HG02938 (cell line): Measurements from ENCODE around the gene UBE2R2.

Experiments
- ATAC-seq: cut with Tn5 transposase; IDR thresholded peaks from one replicate; pipeline ENCODE4 v1.9.1; 2021; ENCODE audit warnings: mild to moderate bottlenecking, moderate library complexity; ENCODE audit not compliant: unreplicated experiment

The UBE2R2 gene

DNA sequence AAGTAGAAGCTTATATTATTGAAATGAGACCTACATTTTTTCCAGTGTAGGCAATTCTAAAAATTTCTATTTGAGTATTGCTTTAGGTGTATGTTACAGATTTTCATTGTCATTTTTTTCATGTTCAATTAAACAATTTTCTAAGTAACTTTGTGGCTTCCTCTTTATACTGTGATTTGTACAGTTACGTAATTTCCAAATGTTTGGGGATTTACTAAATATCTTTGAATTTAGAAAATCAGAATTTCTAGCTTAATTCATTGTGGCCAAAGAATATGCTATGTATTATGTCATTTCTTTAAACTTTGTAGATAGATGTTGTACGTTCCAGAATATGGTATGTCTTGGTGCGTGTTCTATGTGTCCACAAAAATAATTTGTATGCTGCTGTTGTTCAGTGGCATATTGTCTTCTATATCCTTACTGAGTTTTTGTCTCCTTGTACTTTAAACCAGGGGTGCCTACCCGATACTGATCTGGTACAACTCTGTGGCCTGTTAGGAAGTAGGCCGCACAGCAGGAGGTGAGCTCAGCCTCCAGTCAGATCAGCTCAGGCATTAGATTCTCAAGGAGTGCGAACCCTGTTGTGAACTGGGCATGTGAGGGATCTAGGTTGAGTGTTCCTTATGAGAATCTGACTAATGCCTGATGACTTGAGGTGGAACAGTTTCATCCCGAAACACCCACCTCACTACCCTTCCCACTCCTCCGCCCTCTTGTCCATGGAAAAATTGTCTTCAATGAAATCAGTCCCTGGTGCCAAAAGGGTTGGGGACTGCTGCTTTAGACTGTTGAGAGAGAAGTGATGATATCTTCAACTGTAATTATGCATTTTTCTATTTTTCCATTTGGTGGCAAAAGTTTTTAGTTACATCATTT lies 63.5 kb downstream of the UBE2R2 start:
- no peak for ATAC-seq

DNA sequence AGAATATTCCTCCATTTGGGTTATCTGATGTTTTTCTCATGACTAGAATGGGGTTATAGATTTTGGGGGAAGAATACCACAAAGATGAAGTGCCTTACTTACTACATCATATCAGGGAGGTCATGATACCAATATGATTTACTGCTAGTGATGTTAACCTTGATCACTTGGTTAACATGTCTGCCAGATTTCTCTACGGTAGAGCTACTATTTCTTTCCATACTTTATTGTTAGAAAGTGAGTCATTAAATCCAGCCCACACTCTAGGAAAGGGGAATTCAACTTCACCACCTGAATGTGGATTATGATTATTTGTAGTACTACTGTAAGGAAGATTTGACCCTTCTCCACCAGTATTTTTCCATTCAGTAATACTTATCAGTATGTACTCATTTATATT lies 64.7 kb downstream of the UBE2R2 start:
- ATAC-seq = no peak

DNA sequence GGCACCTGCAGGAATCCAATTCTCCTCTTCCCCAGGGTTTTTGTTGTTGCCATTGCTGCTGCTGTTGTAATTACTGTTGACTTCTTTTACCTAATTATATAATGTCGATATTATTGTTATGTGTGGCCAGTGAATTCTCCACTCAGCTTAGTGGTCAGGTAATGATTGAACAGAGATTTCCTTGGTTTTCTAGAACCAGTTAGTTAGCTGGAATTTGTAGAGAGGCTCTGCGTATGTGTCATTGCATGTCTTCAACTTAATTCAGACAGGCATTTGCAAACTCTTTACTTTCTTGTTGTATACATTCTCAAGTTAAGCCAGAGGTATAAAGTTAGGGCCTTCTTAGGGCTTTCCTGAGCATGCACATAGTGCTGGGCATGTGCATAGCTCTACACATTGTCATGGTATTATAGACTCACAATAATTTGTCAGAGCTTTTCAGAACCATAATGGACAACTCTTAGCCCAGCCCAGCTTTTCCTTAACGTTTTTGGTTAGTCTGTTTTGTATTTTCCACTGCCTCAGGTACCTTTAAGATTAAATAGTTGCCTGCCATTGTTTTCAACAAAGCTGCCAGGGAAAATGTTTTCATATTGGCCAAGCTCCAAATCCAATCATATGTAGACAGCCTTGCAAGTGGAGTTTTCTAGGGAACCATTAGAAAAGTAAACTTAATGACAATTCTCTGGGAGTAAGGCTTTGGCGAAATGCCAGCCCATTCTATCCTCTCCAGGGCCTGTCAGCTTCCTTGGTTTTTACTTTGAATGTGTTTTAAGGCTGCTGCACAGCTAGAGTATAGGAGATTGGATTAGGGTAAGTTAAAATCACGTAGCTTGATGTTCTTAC lies 68.1 kb downstream of the UBE2R2 start:
- no peak for ATAC-seq

DNA sequence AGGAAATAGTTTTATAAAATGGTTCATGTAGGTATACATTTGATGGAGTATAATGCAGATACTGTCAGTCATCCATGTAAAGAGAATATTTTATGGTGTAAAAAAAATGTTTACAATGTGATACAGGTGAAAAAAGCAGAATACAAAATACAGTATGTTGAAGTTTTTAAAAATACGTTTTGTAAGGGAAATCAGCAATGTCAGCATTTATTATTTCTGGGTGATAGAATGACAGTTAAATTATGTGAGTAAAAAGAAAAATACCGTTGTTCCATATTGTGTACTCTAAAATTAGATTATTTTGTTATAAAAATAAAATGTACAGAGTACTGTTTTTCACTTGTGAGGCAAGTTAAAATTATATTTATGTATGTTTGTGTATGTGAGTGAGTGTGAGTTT lies 69.0 kb downstream of the UBE2R2 start:
- no peak for ATAC-seq

DNA sequence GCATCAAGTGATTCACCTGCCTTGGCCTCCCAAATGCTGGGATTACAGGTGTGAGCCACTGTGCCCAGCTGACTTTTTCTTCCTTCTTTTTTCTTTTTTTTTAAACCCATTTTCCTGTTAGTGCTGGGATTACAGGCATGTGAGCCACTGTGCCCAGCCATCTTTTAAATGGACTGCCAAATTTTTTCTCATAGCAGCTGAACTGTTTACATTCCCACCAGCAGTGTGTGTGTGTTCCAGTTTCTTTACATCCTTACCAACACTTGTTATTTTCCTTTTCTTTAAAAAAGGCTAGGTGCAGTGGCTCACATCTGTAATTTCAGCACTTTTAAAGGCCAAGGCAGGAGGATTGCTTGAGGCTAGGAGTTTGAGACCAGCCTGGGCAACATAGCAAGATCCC lies 76.9 kb downstream of the UBE2R2 start:
- no peak for ATAC-seq

DNA sequence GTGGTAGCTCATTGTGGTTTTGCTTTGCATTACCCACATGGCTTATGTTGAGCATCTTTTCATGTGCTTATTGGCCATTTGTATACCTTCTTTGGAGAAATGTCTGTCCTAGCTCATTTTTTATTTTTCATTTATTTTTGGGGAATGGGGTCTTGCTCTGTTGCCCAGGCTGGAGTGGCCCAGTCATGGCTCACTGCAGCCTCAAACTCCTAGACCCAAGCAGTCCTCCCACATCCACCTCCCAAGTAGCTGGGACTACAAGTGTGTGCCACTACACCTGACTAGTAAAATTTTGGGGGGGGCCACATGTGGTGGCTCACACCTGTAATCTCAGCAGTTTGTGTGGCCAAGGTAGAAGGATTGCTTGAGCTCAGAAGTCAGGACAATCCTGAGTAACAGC lies 77.4 kb downstream of the UBE2R2 start:
- no peak for ATAC-seq

DNA sequence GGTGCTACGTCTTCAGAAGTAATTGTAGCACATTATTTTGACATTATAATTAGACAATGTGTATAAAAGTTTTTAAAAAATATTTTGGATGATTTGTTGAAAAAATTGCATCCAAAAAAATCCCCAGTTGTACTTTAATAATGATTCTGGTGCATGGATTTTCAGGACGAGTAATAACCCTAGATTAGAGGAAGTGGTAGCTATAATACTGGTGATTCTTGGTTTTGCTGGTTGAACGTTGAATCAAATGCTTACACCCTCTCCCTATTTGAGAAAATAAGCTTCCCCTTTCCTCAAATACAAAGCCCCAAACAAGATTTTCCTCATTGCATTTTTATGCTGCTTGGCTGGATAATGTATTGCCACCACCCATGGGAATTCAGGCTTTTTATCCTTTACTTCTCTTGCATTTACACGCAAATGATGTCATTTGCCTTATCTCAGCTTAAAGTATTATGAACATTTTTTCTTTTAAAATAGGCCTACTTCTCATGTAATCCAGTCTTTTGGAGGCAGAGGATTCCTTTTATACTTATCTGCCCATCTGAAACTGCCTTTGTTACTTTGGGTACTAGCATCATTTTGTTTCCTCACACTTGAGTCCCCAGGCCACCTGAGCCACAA lies 86.3 kb downstream of the UBE2R2 start:
- ATAC-seq = no peak

DNA sequence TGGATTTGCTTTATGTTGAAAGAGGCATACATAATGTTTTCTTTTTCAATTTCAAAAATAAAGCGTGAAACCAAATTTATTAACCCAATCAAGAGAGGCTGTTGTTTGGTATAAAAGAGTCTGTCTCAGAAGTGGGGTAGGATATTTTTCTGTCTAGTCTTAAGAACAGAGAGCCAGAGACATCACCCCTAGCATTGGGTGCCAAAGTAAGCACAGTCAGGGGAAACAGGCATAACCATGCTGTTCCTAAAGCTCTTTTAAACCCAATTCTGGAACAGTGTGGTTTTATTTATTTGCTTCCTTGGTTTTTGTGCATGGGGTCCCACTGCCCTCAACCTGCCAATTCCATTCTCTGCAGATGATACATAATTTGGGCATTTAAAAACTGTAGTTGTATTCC lies 88.2 kb downstream of the UBE2R2 start:
- ATAC-seq = no peak

DNA sequence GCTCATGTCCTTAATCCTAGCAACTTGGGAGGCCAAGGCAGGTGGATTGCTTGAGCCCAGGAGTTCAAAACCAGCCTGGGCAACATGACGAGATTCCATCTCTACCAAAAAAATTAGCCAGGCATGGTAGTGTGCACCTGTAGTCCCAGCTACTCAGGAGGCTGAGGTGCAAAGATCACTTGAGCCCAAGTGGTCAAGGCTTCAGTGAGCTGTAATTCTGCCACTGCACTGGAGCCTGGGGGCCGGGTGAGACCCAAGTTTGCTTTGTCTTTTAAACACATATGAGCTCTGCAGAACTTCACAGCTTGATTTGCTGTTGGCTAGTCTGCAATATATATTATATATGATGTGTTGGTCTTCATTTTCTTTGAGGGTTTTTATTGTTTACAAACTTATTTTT lies 89.8 kb downstream of the UBE2R2 start:
- no peak for ATAC-seq

DNA sequence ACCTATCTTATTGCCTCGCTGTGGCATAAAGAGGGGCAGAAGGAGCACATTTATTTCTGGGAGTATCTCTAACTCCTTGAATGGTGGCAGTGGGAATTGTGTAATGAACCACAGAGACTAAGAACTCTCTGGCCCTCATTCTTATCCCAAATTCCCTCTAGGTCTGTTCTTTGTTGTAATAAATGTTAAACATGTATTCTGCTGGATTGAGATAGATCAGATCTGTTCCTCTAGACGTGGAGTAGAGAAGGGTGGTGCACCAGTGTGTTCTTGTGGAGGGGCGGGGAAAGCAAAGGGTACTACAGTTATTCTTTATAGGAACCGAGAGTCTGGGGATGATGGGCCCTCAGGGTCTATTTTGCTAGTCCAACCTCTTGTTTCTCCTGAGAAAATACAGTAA lies 90.4 kb downstream of the UBE2R2 start:
- no peak for ATAC-seq

DNA sequence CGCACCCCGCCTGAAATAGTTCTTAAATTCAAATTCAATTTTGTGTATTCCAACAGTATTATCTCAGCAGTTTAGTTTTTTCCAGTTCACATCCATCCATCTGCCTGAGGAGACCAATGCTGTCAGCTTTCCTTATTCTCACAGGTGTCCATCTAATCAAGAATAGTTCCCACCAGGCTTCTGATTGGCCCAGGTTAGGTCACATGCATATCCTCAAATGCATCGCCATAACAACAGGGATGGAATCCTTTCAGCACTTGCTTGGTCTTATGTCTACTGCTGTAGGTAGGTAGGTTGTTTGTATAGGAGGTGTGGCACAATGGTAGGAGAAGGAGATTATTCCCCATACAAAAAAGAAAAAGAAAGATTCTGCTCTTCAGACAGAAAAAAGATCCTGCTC lies 91.2 kb downstream of the UBE2R2 start:
- no peak for ATAC-seq

DNA sequence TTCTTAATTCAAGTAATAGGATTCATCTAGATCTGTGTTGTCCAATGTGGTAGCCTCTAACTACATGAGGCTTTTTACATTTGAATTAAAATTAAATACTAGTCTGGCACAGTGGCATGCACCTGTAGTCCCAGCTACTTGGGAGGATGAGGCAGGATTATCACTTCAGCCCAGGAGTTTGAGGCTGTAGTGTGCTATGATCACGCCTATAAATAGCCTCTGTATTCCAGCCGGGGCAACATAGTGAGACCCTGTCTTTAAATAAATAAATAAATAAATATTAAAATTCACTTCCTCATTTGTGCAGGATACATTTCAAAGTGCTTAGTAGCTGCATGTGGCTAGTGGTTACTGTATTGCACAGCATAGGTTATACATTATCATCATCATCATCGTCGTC lies 91.8 kb downstream of the UBE2R2 start:
- ATAC-seq = no peak

DNA sequence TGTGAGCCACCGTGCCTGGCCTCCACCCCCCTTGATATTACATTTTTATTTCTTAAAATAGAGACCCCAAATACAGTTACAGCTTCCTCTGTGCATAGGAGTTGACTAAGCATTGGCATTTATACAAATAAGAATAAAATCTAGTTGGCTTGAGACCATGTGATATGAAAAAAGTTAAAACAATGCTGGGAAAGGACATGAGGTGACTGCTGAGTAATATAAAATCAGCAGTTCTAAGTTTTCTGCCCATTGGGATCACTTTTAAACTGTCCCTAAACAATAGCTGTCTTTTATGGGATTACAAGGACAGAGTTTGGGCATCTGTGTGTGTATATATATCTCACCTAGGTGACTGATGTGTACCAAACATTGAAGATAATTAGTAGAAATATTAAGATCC lies 96.6 kb downstream of the UBE2R2 start:
- ATAC-seq = no peak

DNA sequence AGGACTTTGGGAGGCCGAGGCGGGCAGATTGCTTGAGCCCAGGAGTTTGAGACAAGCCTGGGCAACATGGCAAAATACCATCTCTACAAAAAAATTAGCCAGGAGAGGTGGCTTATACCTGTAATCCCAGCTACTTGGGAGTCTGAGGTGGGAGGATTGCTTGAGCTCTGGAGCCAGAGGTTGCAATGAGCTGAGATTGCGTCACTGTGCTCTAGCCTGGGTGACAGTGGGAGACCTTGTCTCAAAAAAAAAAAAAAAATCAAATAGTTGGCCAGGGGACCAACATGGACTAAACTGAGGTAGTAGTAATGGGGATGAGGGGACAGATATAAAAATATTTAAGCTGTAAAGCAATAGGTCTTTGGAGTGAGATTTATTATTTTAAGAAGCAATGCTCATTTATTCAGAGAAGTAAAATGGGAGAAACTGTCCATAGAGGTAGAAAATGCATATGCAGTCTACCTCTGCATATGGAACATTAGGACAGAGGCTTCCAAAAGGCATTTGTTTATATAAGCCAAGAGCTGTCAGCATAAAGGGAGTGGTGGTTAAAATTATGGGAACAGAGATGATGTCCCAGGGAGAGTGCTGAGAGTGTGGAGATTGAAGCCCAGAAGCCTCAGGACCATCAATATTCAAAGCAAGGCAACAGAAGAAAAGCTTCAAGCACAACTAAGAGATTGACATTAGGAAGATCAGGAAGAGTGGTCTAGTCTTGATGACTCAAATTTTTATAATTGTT lies 98.1 kb downstream of the UBE2R2 start:
- no peak for ATAC-seq

DNA sequence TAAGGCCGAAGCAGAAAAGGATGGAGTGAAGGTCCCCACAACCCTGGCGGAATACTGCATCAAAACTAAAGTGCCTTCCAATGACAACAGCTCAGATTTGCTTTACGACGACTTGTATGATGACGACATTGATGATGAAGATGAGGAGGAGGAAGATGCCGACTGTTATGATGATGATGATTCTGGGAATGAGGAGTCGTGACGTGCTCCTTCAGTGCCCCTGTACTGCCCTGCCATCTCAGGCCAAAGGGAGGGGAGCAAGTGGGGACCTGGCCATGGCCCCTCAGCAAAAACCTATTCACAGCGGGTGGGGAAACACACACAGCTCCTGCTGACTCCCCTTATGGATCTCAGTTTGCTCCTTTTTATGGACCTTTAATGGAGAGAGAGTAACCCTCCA lies 100.1 kb downstream of the UBE2R2 start:
- no peak for ATAC-seq

DNA sequence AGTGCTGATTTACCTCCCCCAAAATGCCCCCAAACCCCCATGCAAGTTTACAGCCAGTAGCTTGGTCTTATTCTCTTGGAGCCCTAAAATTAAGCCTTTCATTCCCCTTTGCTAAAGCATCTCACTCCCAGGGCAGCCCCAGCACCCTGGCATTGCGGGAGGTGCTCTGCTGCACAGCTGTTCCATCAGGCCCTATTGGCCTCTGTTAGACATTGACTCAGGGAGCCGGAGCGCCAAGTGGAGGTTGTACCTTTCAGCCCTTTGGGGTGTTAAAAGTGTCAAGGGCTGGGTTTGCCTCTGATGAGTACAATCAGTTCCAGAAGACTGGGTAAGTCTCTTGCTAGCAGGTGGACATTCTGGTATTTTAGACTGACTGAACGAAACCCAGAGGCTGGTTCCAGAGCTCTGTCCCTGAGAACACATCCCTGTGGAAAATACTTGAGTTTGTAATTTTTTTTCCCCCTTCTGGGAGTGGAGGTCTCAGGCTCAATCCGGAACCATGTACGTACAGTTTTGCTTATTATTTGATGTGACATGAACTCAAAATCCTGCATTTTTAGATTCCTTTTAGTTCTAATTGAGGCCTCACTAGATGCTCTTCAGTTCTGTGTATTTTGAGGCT lies 102.4 kb downstream of the UBE2R2 start:
- ATAC-seq = no peak

DNA sequence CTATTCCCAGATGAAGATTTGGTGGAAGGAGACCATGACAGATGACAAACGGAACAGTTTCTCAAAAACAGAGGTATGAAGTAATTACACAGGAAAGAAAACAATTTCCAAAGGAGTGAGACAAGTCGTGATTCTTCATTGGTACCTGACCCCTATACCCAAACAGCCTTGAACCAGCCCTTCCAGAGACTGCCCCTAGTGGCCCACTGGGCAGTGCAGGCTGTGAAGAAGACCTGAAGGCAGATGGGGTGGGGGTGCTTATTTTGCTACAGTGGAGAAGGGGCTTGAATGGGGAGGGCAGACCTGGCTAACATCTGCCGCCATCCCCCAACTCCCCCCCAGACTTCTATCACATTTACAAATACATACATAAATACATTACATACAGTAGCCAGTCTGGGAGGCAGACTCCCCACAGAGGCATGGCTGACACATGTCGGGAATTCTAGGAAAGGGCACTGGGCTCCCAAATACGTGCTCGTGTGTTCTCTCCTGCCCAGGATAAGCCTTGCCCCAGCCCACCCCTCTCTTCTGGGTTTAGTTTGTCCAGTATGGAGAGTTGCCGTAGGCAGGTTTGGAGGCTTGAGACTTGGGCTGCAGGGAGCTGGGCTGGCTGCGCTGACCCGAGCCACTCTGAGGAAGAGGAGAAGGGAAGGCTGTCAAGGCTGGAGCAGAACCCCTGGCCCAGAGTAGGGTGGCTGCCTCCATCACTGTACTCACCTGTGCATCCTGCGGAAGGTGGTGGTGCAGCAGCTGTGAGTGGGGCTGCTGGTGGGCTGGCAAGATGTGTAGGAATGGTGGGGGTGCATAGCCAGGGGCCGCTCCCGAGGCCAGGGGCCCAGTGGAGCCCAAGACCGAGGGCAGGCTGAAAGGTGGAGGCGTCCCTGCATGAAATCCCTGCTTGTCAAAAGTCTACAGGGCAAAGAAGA lies 105.3 kb downstream of the UBE2R2 start:
- ATAC-seq = no peak

DNA sequence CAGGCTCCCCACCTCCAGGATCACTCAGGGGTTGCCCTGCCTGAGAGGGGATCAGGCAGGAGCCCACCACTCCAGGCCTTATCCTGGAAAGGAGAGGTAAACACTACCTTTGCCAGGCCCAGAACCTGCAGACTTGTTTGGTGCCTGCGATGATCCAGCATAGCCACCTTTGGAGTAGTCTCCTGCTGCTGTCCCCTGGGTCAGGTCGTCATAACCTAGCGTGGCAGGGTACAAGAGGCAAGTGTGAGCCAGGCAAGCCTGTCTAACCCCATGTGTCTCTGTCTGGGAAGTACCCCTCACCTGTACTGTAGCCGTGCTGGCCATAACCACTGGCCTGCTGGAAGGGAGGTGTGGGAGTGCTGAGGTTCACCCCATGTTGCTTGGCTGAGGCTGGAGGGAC lies 106.1 kb downstream of the UBE2R2 start:
- ATAC-seq = no peak

DNA sequence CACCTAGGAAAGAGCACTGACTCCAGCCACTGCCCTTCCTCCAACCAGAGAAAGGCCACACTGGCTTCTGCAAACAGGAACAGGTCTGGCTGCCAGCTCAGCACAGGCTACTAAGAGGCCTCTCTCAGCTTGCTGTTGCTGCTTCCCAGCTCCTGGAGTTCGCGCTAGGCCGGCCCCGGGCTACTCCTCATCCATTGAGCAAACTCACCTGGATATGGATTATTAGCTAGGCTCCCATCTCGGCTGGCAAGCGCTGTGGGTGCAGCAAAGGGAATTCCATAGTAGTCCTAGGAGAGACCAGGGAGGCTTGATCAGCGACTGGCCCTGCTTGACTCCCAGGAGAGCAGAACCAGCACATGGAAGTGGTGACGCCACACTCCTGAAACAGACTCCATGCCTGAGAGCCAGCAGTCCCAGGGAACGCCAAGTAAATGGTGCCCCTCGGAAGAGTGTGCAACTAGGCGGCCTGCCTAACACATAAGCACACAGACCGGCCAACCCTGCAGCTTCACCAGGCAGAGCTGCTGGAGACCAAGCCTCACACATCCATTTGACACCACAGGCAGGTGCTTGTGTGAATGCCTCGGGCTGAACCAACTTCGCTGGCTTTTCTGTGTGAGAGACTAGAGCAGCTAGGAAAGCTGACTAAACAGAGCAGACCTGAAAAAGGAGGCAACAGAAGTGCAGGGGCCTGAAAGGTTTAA lies 107.2 kb downstream of the UBE2R2 start:
- ATAC-seq = no peak
